Measurements from ENCODE around the gene SNORC. TPM values are rescaled to one million over a fixed set of nuclear protein-coding genes. Genes with fewer than 3 reads are reported as not detected.

The SNORC gene
- total and polyA plus RNA-seq, 5 donors from 2014 or later, result 0.10 to 1.3 (median 0.15) TPM; not detected in 2

DNA sequence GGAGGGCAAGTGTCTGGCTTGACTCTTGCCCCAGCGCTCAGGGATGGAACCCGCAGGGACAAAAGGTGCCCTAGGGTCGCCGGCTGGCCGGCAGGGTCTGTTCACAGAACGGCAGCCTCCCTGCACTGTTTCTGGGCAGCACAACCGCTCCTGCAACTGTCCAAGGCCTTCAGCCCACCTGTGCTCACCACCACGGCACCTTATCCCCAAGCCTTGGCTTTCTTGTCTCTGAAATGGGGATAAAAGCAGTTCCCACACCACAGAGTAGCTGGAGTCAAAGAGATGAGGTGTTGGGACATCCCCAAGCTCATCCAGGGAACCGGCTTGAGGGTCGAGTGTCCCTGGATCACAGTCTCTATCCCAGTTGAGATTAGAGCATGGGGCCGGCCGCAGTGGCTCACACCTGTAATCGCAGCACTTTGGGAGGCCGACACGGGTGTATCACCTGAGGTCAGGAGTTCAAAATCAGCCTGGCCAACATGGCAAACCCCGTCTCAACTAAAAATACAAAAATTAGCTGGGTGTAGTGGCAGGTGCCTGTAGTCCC lies 4.7 kb downstream of the SNORC start:
- Mint-ChIP-seq H3K27me3 (peaks cover 21% of the 10 kb centered on the region), H3K4me3 (peak overlapping the region in 2 of 4 donors; percentile 39 to 70), H3K27ac (no peak overlapping the region), H3K4me1 (peaks cover 0 to 7% (median 0%) of the 10 kb centered on the region in 4 donors), H3K36me3 (no peaks in the 10 kb centered on the region), H3K9me3 (no peaks in the 10 kb centered on the region)
- H3K9me3 ChIP-seq (ENCODE audit: control insufficient read depth in 2 of 2, low read length in 2 of 2), result no peaks in the 10 kb centered on the region
- DNase-seq, result no peak
- peaks cover 7% of the 10 kb centered on the region for H3K4me1 ChIP-seq (ENCODE audit: control insufficient read depth, insufficient read depth, low read length, poor library complexity, severe bottlenecking)
- H3K27me3 ChIP-seq (ENCODE audit: control insufficient read depth, insufficient read depth, low read length), result peaks cover 4% of the 10 kb centered on the region
- H3K36me3 ChIP-seq (ENCODE audit: control insufficient read depth, insufficient read depth, low read length), result no peaks in the 10 kb centered on the region
- no peak for ATAC-seq (ENCODE audit: low read depth in 2 of 2)
- no peak overlapping the region for H3K4me3 ChIP-seq (ENCODE audit: low read depth, low read length)
- no peak overlapping the region for H3K27ac ChIP-seq (ENCODE audit: insufficient read depth, low read length, poor library complexity, severe bottlenecking)

DNA sequence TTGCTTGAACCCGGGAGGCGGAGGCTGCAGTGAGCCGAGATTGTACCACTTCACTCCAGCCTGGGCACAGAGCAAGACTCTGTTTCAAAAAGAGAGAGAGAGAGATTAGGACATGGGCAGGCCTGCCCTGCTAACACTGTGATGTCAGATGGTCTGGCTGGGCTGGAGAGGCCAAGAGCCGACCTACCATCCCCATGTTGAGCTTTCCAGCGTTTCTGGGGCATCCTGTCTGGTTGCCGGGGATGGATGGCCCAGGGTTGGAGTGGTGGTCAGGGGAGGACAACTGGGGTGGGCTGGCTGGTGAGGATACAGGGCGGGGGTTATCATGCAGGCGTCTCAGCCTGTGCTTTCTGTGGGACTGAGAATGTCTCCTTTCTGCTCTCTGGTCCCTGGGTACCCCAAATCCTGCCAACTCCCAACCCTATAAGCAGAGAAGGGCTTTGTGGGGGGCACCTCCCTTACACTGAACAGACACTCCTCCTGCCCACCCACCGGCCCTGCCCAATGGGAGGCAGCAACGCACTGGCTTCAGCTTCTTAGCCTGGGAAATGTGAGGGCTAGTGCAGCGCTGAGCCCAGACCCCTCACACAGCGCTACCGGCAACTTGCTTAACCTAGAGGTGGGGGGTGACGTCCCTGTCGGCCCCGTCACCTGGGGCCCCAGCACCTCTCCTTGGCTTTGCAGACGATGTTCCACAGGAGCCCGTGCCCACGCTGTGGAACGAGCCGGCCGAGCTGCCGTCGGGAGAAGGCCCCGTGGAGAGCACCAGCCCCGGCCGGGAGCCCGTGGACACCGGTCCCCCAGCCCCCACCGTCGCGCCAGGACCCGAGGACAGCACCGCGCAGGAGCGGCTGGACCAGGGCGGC lies 5.4 kb downstream of the SNORC start:
- Histone ChIP-seq H3K9me3 (ENCODE audit: control insufficient read depth in 2 of 2, low read length in 2 of 2) (no peaks in the 10 kb centered on the region), H3K4me1 (ENCODE audit: control insufficient read depth, insufficient read depth, low read length, poor library complexity, severe bottlenecking) (peaks cover 7% of the 10 kb centered on the region), H3K36me3 (ENCODE audit: control insufficient read depth, insufficient read depth, low read length) (no peaks in the 10 kb centered on the region), H3K27ac (ENCODE audit: insufficient read depth, low read length, poor library complexity, severe bottlenecking) (no peak overlapping the region), H3K27me3 (ENCODE audit: control insufficient read depth, insufficient read depth, low read length) (peaks cover 4% of the 10 kb centered on the region), H3K4me3 (ENCODE audit: low read depth, low read length) (no peak overlapping the region)
- peak overlapping the region in 3 of 4 donors; percentile 15 to 70 (median 50) for H3K4me3 Mint-ChIP-seq
- no peaks in the 10 kb centered on the region for H3K9me3 Mint-ChIP-seq
- H3K27me3 Mint-ChIP-seq, result peaks cover 23% of the 10 kb centered on the region
- DNase-seq (no peak), ATAC-seq (ENCODE audit: low read depth in 2 of 2) (no peak)
- peak overlapping the region in 2 of 3 donors; percentile 18 to 59 for H3K27ac Mint-ChIP-seq
- no peaks in the 10 kb centered on the region for H3K36me3 Mint-ChIP-seq
- peaks cover 0 to 7% (median 0%) of the 10 kb centered on the region in 4 donors for H3K4me1 Mint-ChIP-seq

DNA sequence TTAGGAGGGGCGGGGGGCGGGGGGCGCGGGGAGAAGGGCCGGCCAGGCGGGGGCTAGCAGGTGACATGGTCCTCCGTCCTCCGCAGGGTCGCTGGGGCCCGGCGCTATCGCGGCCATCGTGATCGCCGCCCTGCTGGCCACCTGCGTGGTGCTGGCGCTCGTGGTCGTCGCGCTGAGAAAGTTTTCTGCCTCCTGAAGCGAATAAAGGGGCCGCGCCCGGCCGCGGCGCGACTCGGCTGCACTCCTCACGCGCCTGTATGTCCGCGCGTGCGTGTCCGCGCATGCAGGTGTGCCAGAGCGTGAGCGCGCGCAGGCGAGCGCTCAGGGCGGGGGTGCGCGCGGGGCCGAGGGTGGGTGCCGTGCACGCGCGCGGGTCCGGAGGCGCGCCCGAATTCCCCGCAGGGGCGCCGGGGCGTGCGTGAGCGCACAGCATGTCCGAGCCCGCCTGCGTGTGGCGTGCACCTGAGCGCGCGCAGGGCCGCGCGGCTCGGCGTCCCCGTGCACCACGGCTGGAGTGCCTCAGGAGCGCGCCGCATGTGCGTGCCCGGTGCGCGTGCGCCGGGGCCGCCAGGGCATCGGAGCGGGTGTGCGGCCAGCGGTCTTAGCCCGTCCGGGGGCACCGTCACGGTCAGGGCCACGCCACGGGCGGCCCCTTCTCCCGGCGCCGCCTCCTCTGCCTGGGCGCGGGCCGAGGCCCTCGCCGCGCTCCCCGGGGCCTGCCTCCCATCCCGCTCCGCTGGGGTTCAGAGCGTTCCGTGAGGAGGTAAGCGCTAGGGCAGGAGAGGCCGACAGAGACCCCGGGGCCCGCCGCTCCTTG lies 6.3 kb downstream of the SNORC start:
- Histone ChIP-seq H3K9me3 (ENCODE audit: control insufficient read depth in 2 of 2, low read length in 2 of 2) (no peaks in the 10 kb centered on the region), H3K27ac (ENCODE audit: insufficient read depth, low read length, poor library complexity, severe bottlenecking) (no peak overlapping the region), H3K36me3 (ENCODE audit: control insufficient read depth, insufficient read depth, low read length) (no peaks in the 10 kb centered on the region), H3K4me1 (ENCODE audit: control insufficient read depth, insufficient read depth, low read length, poor library complexity, severe bottlenecking) (peaks cover 7% of the 10 kb centered on the region), H3K4me3 (ENCODE audit: low read depth, low read length) (no peak overlapping the region), H3K27me3 (ENCODE audit: control insufficient read depth, insufficient read depth, low read length) (peaks cover 4% of the 10 kb centered on the region)
- Mint-ChIP-seq H3K4me1 (peaks cover 0 to 7% (median 0%) of the 10 kb centered on the region in 4 donors), H3K27ac (no peak overlapping the region), H3K27me3 (peaks cover 24% of the 10 kb centered on the region), H3K4me3 (no peak overlapping the region), H3K36me3 (no peaks in the 10 kb centered on the region), H3K9me3 (no peaks in the 10 kb centered on the region)
- DNase-seq (peak in 2 of 3 donors; percentile 15 to 43), ATAC-seq (ENCODE audit: low read depth in 2 of 2) (peak in 1 of 2 donors; percentile 19)

DNA sequence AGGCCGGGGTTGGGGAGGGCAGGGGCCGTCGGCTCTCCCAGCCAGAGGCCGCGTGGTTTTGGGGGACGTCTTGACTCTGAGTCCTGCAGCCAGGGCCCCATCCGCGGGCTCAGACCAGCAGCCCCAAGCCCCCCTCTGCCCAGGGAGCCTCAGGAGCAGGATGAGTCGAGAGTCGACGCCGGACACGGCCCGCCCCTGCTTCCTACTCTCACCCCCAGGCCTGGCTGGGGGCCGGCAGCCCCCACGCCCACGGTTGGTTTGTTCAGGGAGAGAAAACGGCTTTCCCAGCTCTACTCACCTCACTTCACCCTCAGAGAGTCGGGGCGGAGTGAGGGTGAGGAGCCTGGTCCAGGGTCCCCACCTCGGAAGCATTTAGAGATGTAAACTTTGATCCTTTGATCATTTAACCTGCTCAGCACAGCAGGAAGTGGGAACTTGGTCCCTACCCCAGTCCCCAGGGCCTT lies 6.9 kb downstream of the SNORC start:
- no peak for ATAC-seq (ENCODE audit: low read depth in 2 of 2)
- H3K9me3 Mint-ChIP-seq, result no peaks in the 10 kb centered on the region
- H3K27ac ChIP-seq (ENCODE audit: insufficient read depth, low read length, poor library complexity, severe bottlenecking), result no peak overlapping the region
- peak overlapping the region in 1 of 4 donors; percentile 58 for H3K4me3 Mint-ChIP-seq
- H3K4me1 ChIP-seq (ENCODE audit: control insufficient read depth, insufficient read depth, low read length, poor library complexity, severe bottlenecking), result peaks cover 7% of the 10 kb centered on the region
- peaks cover 24% of the 10 kb centered on the region for H3K27me3 Mint-ChIP-seq
- H3K27me3 ChIP-seq (ENCODE audit: control insufficient read depth, insufficient read depth, low read length), result peaks cover 4% of the 10 kb centered on the region
- H3K9me3 ChIP-seq (ENCODE audit: control insufficient read depth in 2 of 2, low read length in 2 of 2), result no peaks in the 10 kb centered on the region
- peaks cover 0 to 7% (median 0%) of the 10 kb centered on the region in 4 donors for H3K4me1 Mint-ChIP-seq
- DNase-seq, result no peak
- no peak overlapping the region for H3K4me3 ChIP-seq (ENCODE audit: low read depth, low read length)
- H3K27ac Mint-ChIP-seq, result no peak overlapping the region
- H3K36me3 Mint-ChIP-seq, result no peaks in the 10 kb centered on the region
- H3K36me3 ChIP-seq (ENCODE audit: control insufficient read depth, insufficient read depth, low read length), result no peaks in the 10 kb centered on the region

DNA sequence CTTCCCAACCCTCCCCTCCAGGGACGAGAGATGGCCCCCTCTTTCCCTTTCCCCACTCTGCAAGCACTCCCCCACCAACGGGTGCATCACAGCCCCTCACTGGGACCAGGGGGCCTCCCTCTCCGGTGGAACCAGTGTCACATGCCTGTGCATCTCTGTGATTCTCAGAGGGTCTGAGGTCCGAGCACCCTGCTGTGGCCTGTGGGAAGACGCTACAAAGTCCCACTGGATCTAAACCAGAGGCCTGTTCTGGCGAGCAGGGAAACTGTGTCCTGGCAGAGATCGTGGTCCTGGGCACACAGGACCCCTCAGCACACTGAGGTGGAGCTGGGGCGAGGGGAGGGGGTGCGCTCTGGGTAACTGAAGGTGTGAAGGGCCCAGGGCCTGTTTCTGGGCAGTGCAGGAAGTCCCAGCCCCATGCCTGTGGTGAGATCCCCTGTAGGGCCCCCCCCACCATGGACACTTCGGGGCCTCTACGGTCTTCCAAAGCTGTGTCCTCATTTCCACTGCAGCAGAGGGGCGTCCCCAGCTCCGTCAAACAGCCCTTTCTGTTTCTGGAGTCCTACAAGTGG lies 8.0 kb downstream of the SNORC start:
- ATAC-seq (ENCODE audit: low read depth in 2 of 2) (no peak), DNase-seq (no peak)

DNA sequence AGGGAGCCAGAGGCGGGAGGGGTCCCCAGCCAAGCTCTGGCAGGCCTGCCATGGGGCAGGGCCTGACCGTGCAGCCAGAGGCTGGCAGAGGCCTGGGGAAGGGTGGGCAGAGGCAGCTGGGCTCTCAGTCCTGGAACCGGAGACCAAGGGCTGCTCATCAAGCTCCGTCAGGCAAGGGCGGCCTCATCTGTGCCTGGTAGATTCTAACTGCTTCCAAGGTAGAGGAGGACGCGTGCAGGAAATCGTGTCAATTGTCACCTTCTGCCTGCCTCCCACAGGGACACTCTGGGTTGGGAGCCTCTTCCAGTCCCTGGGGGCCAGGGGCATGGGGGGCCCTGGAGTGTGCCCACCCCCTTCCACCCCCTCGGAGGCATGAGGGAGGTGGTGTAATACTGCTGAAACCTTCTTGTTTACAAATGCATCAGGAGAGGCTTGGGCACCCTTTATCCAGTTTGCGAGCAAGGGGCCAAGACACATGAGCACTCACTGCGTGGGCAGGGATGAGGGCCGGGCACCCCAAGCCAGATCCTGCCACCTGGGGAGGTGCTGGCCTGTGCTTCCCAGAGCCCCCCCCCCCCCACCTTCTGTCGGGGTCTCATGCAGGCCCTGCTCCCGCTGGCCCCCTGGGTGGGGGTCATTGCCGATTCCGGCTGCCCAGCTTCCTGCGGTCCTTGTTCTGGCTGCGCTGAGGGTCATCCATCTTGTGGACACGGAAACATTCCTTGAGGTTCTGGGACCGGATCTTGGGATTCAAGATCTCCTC lies 9.0 kb downstream of the SNORC start:
- Histone ChIP-seq H3K27me3 (ENCODE audit: control insufficient read depth, insufficient read depth, low read length) (peaks cover 4% of the 10 kb centered on the region), H3K36me3 (ENCODE audit: control insufficient read depth, insufficient read depth, low read length) (no peaks in the 10 kb centered on the region), H3K27ac (ENCODE audit: insufficient read depth, low read length, poor library complexity, severe bottlenecking) (no peak overlapping the region), H3K9me3 (ENCODE audit: control insufficient read depth in 2 of 2, low read length in 2 of 2) (no peaks in the 10 kb centered on the region), H3K4me3 (ENCODE audit: low read depth, low read length) (no peak overlapping the region), H3K4me1 (ENCODE audit: control insufficient read depth, insufficient read depth, low read length, poor library complexity, severe bottlenecking) (peaks cover 7% of the 10 kb centered on the region)
- Mint-ChIP-seq H3K9me3 (no peaks in the 10 kb centered on the region), H3K4me1 (peaks cover 0 to 7% (median 0%) of the 10 kb centered on the region in 4 donors), H3K4me3 (peak overlapping the region in 1 of 4 donors; percentile 54), H3K36me3 (no peaks in the 10 kb centered on the region), H3K27me3 (peaks cover 24% of the 10 kb centered on the region), H3K27ac (no peak overlapping the region)
- no peak for DNase-seq
- no peak for ATAC-seq (ENCODE audit: low read depth in 2 of 2)

More for the DNA sequence above, 8.0 kb downstream of the SNORC start:
- Mint-ChIP-seq H3K36me3 (no peaks in the 10 kb centered on the region), H3K4me3 (peak overlapping the region; percentile 2 to 65 (median 55)), H3K27ac (no peak overlapping the region), H3K4me1 (peaks cover 0 to 7% (median 0%) of the 10 kb centered on the region in 4 donors), H3K9me3 (no peaks in the 10 kb centered on the region), H3K27me3 (peaks cover 24% of the 10 kb centered on the region)
- Histone ChIP-seq H3K4me3 (ENCODE audit: low read depth, low read length) (no peak overlapping the region), H3K36me3 (ENCODE audit: control insufficient read depth, insufficient read depth, low read length) (no peaks in the 10 kb centered on the region), H3K4me1 (ENCODE audit: control insufficient read depth, insufficient read depth, low read length, poor library complexity, severe bottlenecking) (peaks cover 7% of the 10 kb centered on the region), H3K9me3 (ENCODE audit: control insufficient read depth in 2 of 2, low read length in 2 of 2) (no peaks in the 10 kb centered on the region), H3K27me3 (ENCODE audit: control insufficient read depth, insufficient read depth, low read length) (peaks cover 4% of the 10 kb centered on the region), H3K27ac (ENCODE audit: insufficient read depth, low read length, poor library complexity, severe bottlenecking) (no peak overlapping the region)
